BLaER1 treated with 17β-estradiol and CSF1 and Interleukin-3, amounts not matched to agents 10 nM and 100 nM (cell line): Measurements from ENCODE around the gene CCDC85B.

Source experiments
- H3K27ac ChIP-seq, 11 experiments: shearing (Covaris generic); formaldehyde crosslinking; 2 replicates each; pipeline ENCODE4 v1.8.1; 2022
- H3K27me3 ChIP-seq, 11 experiments: shearing (Covaris generic); formaldehyde crosslinking; 2 replicates each; pipeline ENCODE4 v1.8.1; 2022
- H3K36me3 ChIP-seq, 11 experiments: shearing (Covaris generic); formaldehyde crosslinking; 2 replicates each; pipeline ENCODE4 v1.8.1; 2022
- H3K4me1 ChIP-seq, 10 experiments: shearing (Covaris generic); formaldehyde crosslinking; 2 replicates each; pipeline ENCODE4 v1.8.1; 2022
- H3K4me2 ChIP-seq, 11 experiments: shearing (Covaris generic); formaldehyde crosslinking; 2 replicates each; pipeline ENCODE4 v1.8.1; 2022
- H3K4me3 ChIP-seq, 10 experiments: shearing (Covaris generic); formaldehyde crosslinking; 2 replicates each; pipeline ENCODE4 v1.8.1; 2022
- H3K9ac ChIP-seq, 11 experiments: shearing (Covaris generic); formaldehyde crosslinking; 2 replicates each; pipeline ENCODE4 v1.8.1; 2022
- H3K9me3 ChIP-seq, 11 experiments: shearing (Covaris generic); formaldehyde crosslinking; replicated peaks in 1 of 11; 2 replicates each; pipeline ENCODE4 v1.8.1; 2022
- H4K20me1 ChIP-seq, 11 experiments: shearing (Covaris generic); formaldehyde crosslinking; 2 replicates each; pipeline ENCODE4 v1.8.1; 2022
- Cebpa-rat ChIP-seq, 11 experiments: shearing (Covaris generic); IDR thresholded peaks; 2 replicates each; pipeline ENCODE4 v1.8.1; 2022

Gene CCDC85B

GRCh38 chr11:65864706-65865471 is 25.6 kb upstream of the CCDC85B start:
- peaks cover 0 to 89% (median 76%) of the 10 kb centered on the region in 11 experiments; a peak in 21 of 22 replicates for H4K20me1 ChIP-seq
- H3K4me1 ChIP-seq = peaks cover 24 to 76% (median 35%) of the 10 kb centered on the region in 10 experiments
- no peak overlapping the region for H3K27ac ChIP-seq
- no peak overlapping the region for H3K4me2 ChIP-seq
- no peak for TF ChIP-seq Cebpa-rat (IDR thresholded peaks at IDR 0.05)
- peaks cover 0 to 14% (median 8%) of the 10 kb centered on the region in 11 experiments; a peak in 6 of 22 replicates for H3K27me3 ChIP-seq
- no peak overlapping the region for H3K4me3 ChIP-seq
- H3K36me3 ChIP-seq = peaks cover 57 to 69% (median 65%) of the 10 kb centered on the region in 11 experiments
- no peaks in the 10 kb centered on the region for H3K9me3 ChIP-seq
- peak overlapping the region in 3 of 11 experiments; percentile 4 to 92 (median 19); a peak in 2 of 22 replicates for H3K9ac ChIP-seq

GRCh38 chr11:65865550-65866172 is 24.8 kb upstream of the CCDC85B start:
- Histone ChIP-seq H3K36me3 (peaks cover 57 to 69% (median 65%) of the 10 kb centered on the region in 11 experiments), H3K9me3 (no peaks in the 10 kb centered on the region), H3K4me2 (no peak overlapping the region), H3K27ac (no peak overlapping the region), H3K9ac (no peak overlapping the region), H3K4me3 (no peak overlapping the region), H3K4me1 (peaks cover 30 to 81% (median 42%) of the 10 kb centered on the region in 10 experiments), H4K20me1 (peaks cover 0 to 97% (median 83%) of the 10 kb centered on the region in 11 experiments; a peak in 21 of 22 replicates), H3K27me3 (peaks cover 0 to 15% (median 8%) of the 10 kb centered on the region in 11 experiments; a peak in 6 of 22 replicates)
- no peak for TF ChIP-seq Cebpa-rat (IDR thresholded peaks at IDR 0.05)

- Histone ChIP-seq H3K4me1 (peaks cover 33 to 85% (median 47%) of the 10 kb centered on the region in 10 experiments), H3K9me3 (no peaks in the 10 kb centered on the region), H3K36me3 (peaks cover 57 to 68% (median 63%) of the 10 kb centered on the region in 11 experiments), H3K9ac (peak overlapping the region in 1 of 11 experiments; percentile 12; a peak in 1 of 22 replicates), H3K27ac (no peak overlapping the region), H3K4me3 (no peak overlapping the region), H3K27me3 (peaks cover 0 to 17% (median 10%) of the 10 kb centered on the region in 11 experiments; a peak in 10 of 22 replicates), H4K20me1 (peaks cover 0 to 97% (median 80%) of the 10 kb centered on the region in 11 experiments; a peak in 21 of 22 replicates), H3K4me2 (peak overlapping the region in 3 of 11 experiments; percentile 1 to 23 (median 21); a peak in 2 of 22 replicates)
- no peak for TF ChIP-seq Cebpa-rat (IDR thresholded peaks at IDR 0.05)
Observed at GRCh38 chr11:65866509-65867283, 23.8 kb upstream of the CCDC85B start.

- H3K36me3 ChIP-seq = peaks cover 49 to 60% (median 55%) of the 10 kb centered on the region in 11 experiments
- H3K27me3 ChIP-seq = peaks cover 0 to 24% (median 17%) of the 10 kb centered on the region in 11 experiments; a peak in 14 of 22 replicates
- TF ChIP-seq Cebpa-rat (IDR thresholded peaks at IDR 0.05) = no peak
- 0 out of 22 replicates have a peak overlapping the region, but pooled peaks of 1 of the 11 experiments have one; percentile 12 for H3K9ac ChIP-seq
- no peak overlapping the region for H3K27ac ChIP-seq
- H3K4me2 ChIP-seq = peak overlapping the region in 3 of 11 experiments; percentile 1 to 23 (median 21); a peak in 2 of 22 replicates
- no peak overlapping the region for H3K4me3 ChIP-seq
- peaks cover 0 to 91% (median 74%) of the 10 kb centered on the region in 11 experiments; a peak in 21 of 22 replicates for H4K20me1 ChIP-seq
- H3K4me1 ChIP-seq = peaks cover 31 to 85% (median 45%) of the 10 kb centered on the region in 10 experiments
- no peaks in the 10 kb centered on the region for H3K9me3 ChIP-seq
Observed at GRCh38 chr11:65867284-65868071, 23.0 kb upstream of the CCDC85B start.

GRCh38 chr11:65868076-65868667 is 22.3 kb upstream of the CCDC85B start:
- 0 out of 22 replicates have a peak overlapping the region, but pooled peaks of 1 of the 11 experiments have one; percentile 1 for H3K9ac ChIP-seq
- H3K27me3 ChIP-seq = peaks cover 0 to 31% (median 24%) of the 10 kb centered on the region in 11 experiments; a peak in 19 of 22 replicates
- peak overlapping the region in 3 of 11 experiments; percentile 81 to 98 (median 92); a peak in 3 of 22 replicates for H3K4me2 ChIP-seq
- no peak overlapping the region for H3K27ac ChIP-seq
- H3K36me3 ChIP-seq = peaks cover 42 to 53% (median 48%) of the 10 kb centered on the region in 11 experiments
- TF ChIP-seq Cebpa-rat (IDR thresholded peaks at IDR 0.05) = no peak
- no peak overlapping the region for H3K4me3 ChIP-seq
- H3K9me3 ChIP-seq = no peaks in the 10 kb centered on the region
- H4K20me1 ChIP-seq = peaks cover 0 to 84% (median 68%) of the 10 kb centered on the region in 11 experiments; a peak in 21 of 22 replicates
- peaks cover 38 to 85% (median 47%) of the 10 kb centered on the region in 10 experiments for H3K4me1 ChIP-seq

GRCh38 chr11:65868907-65869306 is 21.6 kb upstream of the CCDC85B start:
- peaks cover 35 to 45% (median 41%) of the 10 kb centered on the region in 11 experiments for H3K36me3 ChIP-seq
- no peak for TF ChIP-seq Cebpa-rat (IDR thresholded peaks at IDR 0.05)
- H3K27me3 ChIP-seq = peaks cover 0 to 33% (median 26%) of the 10 kb centered on the region in 11 experiments; a peak in 19 of 22 replicates
- H3K4me3 ChIP-seq = no peak overlapping the region
- H3K4me2 ChIP-seq = peak overlapping the region in 10 of 11 experiments; percentile 74 to 98 (median 92); a peak in 13 of 22 replicates
- no peak overlapping the region for H3K27ac ChIP-seq
- peaks cover 0 to 77% (median 63%) of the 10 kb centered on the region in 11 experiments; a peak in 21 of 22 replicates for H4K20me1 ChIP-seq
- no peaks in the 10 kb centered on the region for H3K9me3 ChIP-seq
- H3K9ac ChIP-seq = peak overlapping the region in 3 of 11 experiments; percentile 1 to 24 (median 14); a peak in 2 of 22 replicates
- H3K4me1 ChIP-seq = peaks cover 43 to 83% (median 47%) of the 10 kb centered on the region in 10 experiments

- Histone ChIP-seq H3K27ac (peak overlapping the region in 5 of 11 experiments; percentile 13 to 61 (median 52); a peak in 11 of 22 replicates), H3K27me3 (peaks cover 0 to 33% (median 26%) of the 10 kb centered on the region in 11 experiments; a peak in 19 of 22 replicates), H3K4me3 (peak overlapping the region in 4 of 10 experiments; percentile 18 to 45 (median 31); a peak in 8 of 20 replicates), H3K9me3 (no peaks in the 10 kb centered on the region), H3K4me2 (peak overlapping the region; percentile 74 to 98 (median 92)), H4K20me1 (peaks cover 0 to 68% (median 57%) of the 10 kb centered on the region in 11 experiments; a peak in 21 of 22 replicates), H3K9ac (peak overlapping the region; percentile 1 to 59 (median 55); a peak in 16 of 22 replicates), H3K4me1 (peaks cover 46 to 84% (median 50%) of the 10 kb centered on the region in 10 experiments), H3K36me3 (peaks cover 26 to 37% (median 32%) of the 10 kb centered on the region in 11 experiments)
- TF ChIP-seq Cebpa-rat (IDR thresholded peaks at IDR 0.05) = no peak
Observed at GRCh38 chr11:65869643-65870306, 20.7 kb upstream of the CCDC85B start.
